Adrenal gland (tissue), 12 donors: Measurements from ENCODE around the gene THBS4. TPM values are rescaled to one million over a fixed set of nuclear protein-coding genes. Genes with fewer than 3 reads are reported as not detected.

Experiments used
- DNase-seq, 7 donors: peaks; one replicate each; pipeline ENCODE4 v3.0.0-alpha.2; 2019 to 2020
- H3K27ac ChIP-seq, 5 donors: fragments of 200-600 bp; sonication (generic) in 4 of 5; 1 replicate in 3 of 5; 2 replicates in 2 of 5; pipeline versions ENCODE4 v1.5.1 to v1.8.0; 2016 to 2020; ENCODE audit warnings: mild to moderate bottlenecking in 1 of 5
- H3K27me3 ChIP-seq: fragments of 200-600 bp; 2 replicates; pipeline ENCODE4 v1.8.0; 2021
- H3K36me3 ChIP-seq, 2 donors: fragments of 200-600 bp; replicated peaks in 1 of 2; 1 replicate in 1 of 2; 2 replicates in 1 of 2; pipeline versions ENCODE4 v1.5.1 to v1.8.0; 2018 to 2022
- H3K4me1 ChIP-seq, 2 donors: fragments of 200-600 bp; replicated peaks in 1 of 2; 1 replicate in 1 of 2; 2 replicates in 1 of 2; pipeline versions ENCODE4 v1.5.1 to v1.8.0; 2018 to 2021
- H3K4me3 ChIP-seq, 4 donors: fragments of 200-600 bp; sonication (generic) in 3 of 4; one replicate each; pipeline ENCODE4 v1.5.1; 2016 to 2018
- H3K9me3 ChIP-seq, 3 donors: fragments of 200-600 bp; sonication (generic) in 1 of 3; replicated peaks in 1 of 3; 1 replicate in 2 of 3; 2 replicates in 1 of 3; pipeline versions ENCODE4 v1.5.1 to v1.8.0; 2016 to 2021
- CTCF ChIP-seq, 6 experiments: fragments of 450-650 bp in 4 of 6; fragments of 200-600 bp in 2 of 6; sonication (generic) in 1 of 6; IDR thresholded peaks; 1 replicate in 5 of 6; 2 replicates in 1 of 6; pipeline versions ENCODE4 v1.5.1 to v1.8.0; 2016 to 2021; ENCODE audit warnings: antibody characterized with exemption in 6 of 6, mild to moderate bottlenecking in 2 of 6, moderate library complexity in 1 of 6
- POLR2A ChIP-seq, 2 donors: fragments of 450-650 bp; IDR thresholded peaks; one replicate each; pipeline ENCODE4 v1.6.1; 2017; ENCODE audit warnings: antibody characterized with exemption in 2 of 2, mild to moderate bottlenecking in 2 of 2, moderate library complexity in 1 of 2
- WGBS, 4 donors: extraction: QIAGEN DNeasy Blood & Tissue Kit in 2 of 4; methylation state at CpG; one replicate each; pipeline versions ENCODE4 v1.1.5 to v1.1.7; 2013 to 2017; 5-methylcytosine and 5-hydroxymethylcytosine counted together
- intact Hi-C, 2 donors: fragments of 100-400 bp; cut with DNase I; formaldehyde crosslinking; loops; one replicate each; pipeline versions ENCODE4 v1.14.1 to v1.15.0; 2022 to 2023
- polyA plus RNA-seq, 3 donors: library from polyadenylated mRNA; stranded (reverse); fragments of 200-250 nt in 2 of 3; fragments of 350-450 nt in 1 of 3; fragmentation: Illumina TruSeq in 1 of 3; extraction: RNeasy Lipid Tissue Mini Kit (QIAGEN cat#74804) in 1 of 3; gene quantifications; one replicate each; pipeline ENCODE4 v1.2.3, GENCODE V29; 2013 to 2014
- total RNA-seq, 9 donors: library from RNA; depleted of rRNA in 4 of 9; stranded (reverse); fragments of >200 nt in 4 of 9; fragments of 120-200 nt in 1 of 9; fragmentation: NEBNext Ultra II Directional in 1 of 9; extraction: Animal tissue kit (Norgen Biotek cat#: 25700) in 1 of 9; gene quantifications; one replicate each; pipeline versions ENCODE4 v1.1.0 to v1.2.4, GENCODE V29; 2013 to 2023
- donor health status: healthy with polysubstance abuse.
- donor health status: Bipolar disorder and iron deficiency.
- donor health status: DM: yes; HTN: yes; CAD: no.
- donor health status: DM: no; HTN: no; CAD: no.
- donor health status: DM: no; HTN: no; CAD: no.
- donor health status: DM: yes; HTN: yes; CAD: no.

THBS4 gene
- total and polyA plus RNA-seq, 12 donors, result 0.36 to 9.3 (median 2.1) TPM

- H3K27ac ChIP-seq, result no peak overlapping the region
- TF ChIP-seq POLR2A (IDR thresholded peaks at IDR 0.05) (no peak), CTCF (IDR thresholded peaks at IDR 0.05) (no peak)
- no peaks in the 10 kb centered on the region for H3K9me3 ChIP-seq
- H3K36me3 ChIP-seq, result no peaks in the 10 kb centered on the region
- no peaks in the 10 kb centered on the region for H3K4me1 ChIP-seq
- WGBS, 4 donors, result 45 to 79% (median 73%) methylated on average over 1 of the region's 1 CpG
- peaks cover 36% of the 10 kb centered on the region for H3K27me3 ChIP-seq
- H3K4me3 ChIP-seq, result no peak overlapping the region
- intact Hi-C loops, result no loop called here
- DNase-seq, result no peak
Measured at GRCh38 chr5:80031109-80031508, 4.0 kb upstream of the THBS4 start.

GRCh38 chr5:80033513-80033912 is 1.6 kb upstream of the THBS4 start:
- Histone ChIP-seq H3K4me1 (no peaks in the 10 kb centered on the region), H3K9me3 (no peaks in the 10 kb centered on the region), H3K36me3 (no peaks in the 10 kb centered on the region), H3K27ac (no peak overlapping the region), H3K4me3 (no peak overlapping the region), H3K27me3 (peaks cover 51% of the 10 kb centered on the region)
- no peak for DNase-seq
- intact Hi-C loops, result no loop called here
- TF ChIP-seq CTCF (IDR thresholded peaks at IDR 0.05) (no peak), POLR2A (IDR thresholded peaks at IDR 0.05) (no peak)

- no peak overlapping the region for H3K27ac ChIP-seq
Measured at GRCh38 chr5:80034559-80034958, 589 bp upstream of the THBS4 start.

GRCh38 chr5:80035839-80036238 is 691 bp downstream of the THBS4 start:
- intact Hi-C loops, result no loop called here
- no peak for DNase-seq
- H3K4me1 ChIP-seq, result no peaks in the 10 kb centered on the region
- H3K27ac ChIP-seq, result no peak overlapping the region
- 82 to 86% (median 84%) methylated on average over 7 of the region's 7 CpGs for WGBS, 4 donors
- H3K36me3 ChIP-seq, result no peaks in the 10 kb centered on the region
- peaks cover 60% of the 10 kb centered on the region for H3K27me3 ChIP-seq
- H3K9me3 ChIP-seq, result no peaks in the 10 kb centered on the region
- peak overlapping the region in 1 of 4 donors; percentile 41 for H3K4me3 ChIP-seq
- TF ChIP-seq CTCF (IDR thresholded peaks at IDR 0.05), result no peak
- no peak for TF ChIP-seq POLR2A (IDR thresholded peaks at IDR 0.05)

More at GRCh38 chr5:80034559-80034958, 589 bp upstream of the THBS4 start:
- Histone ChIP-seq H3K9me3 (no peaks in the 10 kb centered on the region), H3K27me3 (peaks cover 60% of the 10 kb centered on the region), H3K4me3 (peak overlapping the region in 1 of 4 donors; percentile 41), H3K36me3 (no peaks in the 10 kb centered on the region), H3K4me1 (no peaks in the 10 kb centered on the region)
- intact Hi-C loops, result no loop called here
- no peak for DNase-seq
- 43 to 48% (median 46%) methylated on average over 8 of the region's 8 CpGs for WGBS, 4 donors
- no peak for TF ChIP-seq POLR2A (IDR thresholded peaks at IDR 0.05)
- TF ChIP-seq CTCF (IDR thresholded peaks at IDR 0.05), result no peak
